PFSK-1 (cell line): Measurements from ENCODE around the gene SUSD4.

Experiments used
- POLR2AphosphoS5 ChIP-seq: IDR thresholded peaks from 2 replicates; pipeline ENCODE4 v1.6.1; 2012; ENCODE audit warnings: low read depth, mild to moderate bottlenecking, control low read depth, low read length, moderate library complexity
- SIN3A ChIP-seq: IDR thresholded peaks from 2 replicates; pipeline ENCODE4 v1.6.1; 2012; ENCODE audit warnings: mild to moderate bottlenecking, low read length, moderate library complexity, borderline replicate concordance; ENCODE audit not compliant: insufficient read depth
- TAF1 ChIP-seq: IDR thresholded peaks from 2 replicates; pipeline ENCODE4 v1.6.1; 2012; ENCODE audit warnings: low read length, control low read depth, borderline replicate concordance; ENCODE audit not compliant: insufficient read depth
- TF ChIP-seq, protein P1 (sequence below), 2 experiments: IDR thresholded peaks; 2 replicates each; pipeline versions ENCODE4 v1.6.1 to v1.8.0; 2011 to 2012; ENCODE audit warnings: low read depth in 2 of 2, low read length in 2 of 2, control low read depth in 1 of 2, inconsistent platforms in 1 of 2, mild to moderate bottlenecking in 1 of 2, moderate library complexity in 1 of 2; ENCODE audit not compliant: insufficient read depth in 1 of 2

GRCh38 chr1:223208164-223209076, 155.6 kb downstream of the SUSD4 start:
- TF ChIP-seq, protein P1, sequence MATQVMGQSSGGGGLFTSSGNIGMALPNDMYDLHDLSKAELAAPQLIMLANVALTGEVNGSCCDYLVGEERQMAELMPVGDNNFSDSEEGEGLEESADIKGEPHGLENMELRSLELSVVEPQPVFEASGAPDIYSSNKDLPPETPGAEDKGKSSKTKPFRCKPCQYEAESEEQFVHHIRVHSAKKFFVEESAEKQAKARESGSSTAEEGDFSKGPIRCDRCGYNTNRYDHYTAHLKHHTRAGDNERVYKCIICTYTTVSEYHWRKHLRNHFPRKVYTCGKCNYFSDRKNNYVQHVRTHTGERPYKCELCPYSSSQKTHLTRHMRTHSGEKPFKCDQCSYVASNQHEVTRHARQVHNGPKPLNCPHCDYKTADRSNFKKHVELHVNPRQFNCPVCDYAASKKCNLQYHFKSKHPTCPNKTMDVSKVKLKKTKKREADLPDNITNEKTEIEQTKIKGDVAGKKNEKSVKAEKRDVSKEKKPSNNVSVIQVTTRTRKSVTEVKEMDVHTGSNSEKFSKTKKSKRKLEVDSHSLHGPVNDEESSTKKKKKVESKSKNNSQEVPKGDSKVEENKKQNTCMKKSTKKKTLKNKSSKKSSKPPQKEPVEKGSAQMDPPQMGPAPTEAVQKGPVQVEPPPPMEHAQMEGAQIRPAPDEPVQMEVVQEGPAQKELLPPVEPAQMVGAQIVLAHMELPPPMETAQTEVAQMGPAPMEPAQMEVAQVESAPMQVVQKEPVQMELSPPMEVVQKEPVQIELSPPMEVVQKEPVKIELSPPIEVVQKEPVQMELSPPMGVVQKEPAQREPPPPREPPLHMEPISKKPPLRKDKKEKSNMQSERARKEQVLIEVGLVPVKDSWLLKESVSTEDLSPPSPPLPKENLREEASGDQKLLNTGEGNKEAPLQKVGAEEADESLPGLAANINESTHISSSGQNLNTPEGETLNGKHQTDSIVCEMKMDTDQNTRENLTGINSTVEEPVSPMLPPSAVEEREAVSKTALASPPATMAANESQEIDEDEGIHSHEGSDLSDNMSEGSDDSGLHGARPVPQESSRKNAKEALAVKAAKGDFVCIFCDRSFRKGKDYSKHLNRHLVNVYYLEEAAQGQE (IDR thresholded peaks at IDR 0.05; ENCODE audit: insufficient read depth in 1 of 2, low read depth in 2 of 2, low read length in 2 of 2) = no peak
- TF ChIP-seq POLR2AphosphoS5 (no peak), SIN3A (no peak), TAF1 (no peak)
